ENCODE data around the gene CBARP. TPM values are rescaled to one million over a fixed set of nuclear protein-coding genes. Genes with fewer than 3 reads are reported as not detected.
"Not testable (repeated sequence)": the region's sequence is repeated elsewhere in the genome, so short reads cannot be mapped to it uniquely, and the experiment has no call there.

The CBARP gene
- total RNA-seq, 1 donor: 1.8 TPM

GRCh38 chr19:1206150-1206863, 31.5 kb downstream of the CBARP start:
- Histone ChIP-seq H3K27me3 (ENCODE audit: insufficient read depth, low read length) (no peaks in the 10 kb centered on the region), H3K4me1 (ENCODE audit: insufficient read depth, low read length) (peaks cover 24% of the 10 kb centered on the region), H3K4me3 (ENCODE audit: insufficient read depth, low read length) (peak overlapping the region; percentile 90), H4K20me1 (ENCODE audit: insufficient read depth, low read length) (peaks cover 20% of the 10 kb centered on the region), H3K9me3 (ENCODE audit: low read depth, low read length) (no peaks in the 10 kb centered on the region), H3K36me3 (ENCODE audit: insufficient read depth, low read length) (peaks cover 12% of the 10 kb centered on the region), H3K4me2 (ENCODE audit: insufficient read depth, low read length) (peak overlapping the region; percentile 98), H3K27ac (ENCODE audit: low read depth, low read length) (peak overlapping the region; percentile 79), H2AFZ (ENCODE audit: low read length) (no peak overlapping the region), H3K79me2 (ENCODE audit: insufficient read depth, low read length) (peaks cover 50% of the 10 kb centered on the region)
- TF ChIP-seq CTCF (IDR thresholded peaks at IDR 0.05; ENCODE audit: extremely low read depth, low read depth, low read length): no peak
- no peak for DNase-seq (ENCODE audit: insufficient read length, low spot score, missing footprints)

GRCh38 chr19:1205114-1206099, 32.4 kb downstream of the CBARP start, which contains the start of gene STK11:
Gene STK11 (plus strand): TSS chr19:1205778. CDS start chr19:1206914, 1,136 bp downstream.
- Histone ChIP-seq H3K4me1 (ENCODE audit: insufficient read depth, low read length) (peaks cover 20% of the 10 kb centered on the region), H4K20me1 (ENCODE audit: insufficient read depth, low read length) (peaks cover 20% of the 10 kb centered on the region), H3K9me3 (ENCODE audit: low read depth, low read length) (no peaks in the 10 kb centered on the region), H3K79me2 (ENCODE audit: insufficient read depth, low read length) (peaks cover 41% of the 10 kb centered on the region), H3K36me3 (ENCODE audit: insufficient read depth, low read length) (peaks cover 10% of the 10 kb centered on the region), H3K4me2 (ENCODE audit: insufficient read depth, low read length) (peak within 1 kb of the TSS; percentile 98), H3K27me3 (ENCODE audit: insufficient read depth, low read length) (no peaks in the 10 kb centered on the region), H3K27ac (ENCODE audit: low read depth, low read length) (peak within 1 kb of the TSS; percentile 79), H3K4me3 (ENCODE audit: insufficient read depth, low read length) (peak within 1 kb of the TSS; percentile 90), H2AFZ (ENCODE audit: low read length) (peak within 1 kb of the TSS; percentile 77)
- peak; percentile 100 for DNase-seq (ENCODE audit: insufficient read length, low spot score, missing footprints)
- TF ChIP-seq CTCF (IDR thresholded peaks at IDR 0.05; ENCODE audit: extremely low read depth, low read depth, low read length): no peak

DNA sequence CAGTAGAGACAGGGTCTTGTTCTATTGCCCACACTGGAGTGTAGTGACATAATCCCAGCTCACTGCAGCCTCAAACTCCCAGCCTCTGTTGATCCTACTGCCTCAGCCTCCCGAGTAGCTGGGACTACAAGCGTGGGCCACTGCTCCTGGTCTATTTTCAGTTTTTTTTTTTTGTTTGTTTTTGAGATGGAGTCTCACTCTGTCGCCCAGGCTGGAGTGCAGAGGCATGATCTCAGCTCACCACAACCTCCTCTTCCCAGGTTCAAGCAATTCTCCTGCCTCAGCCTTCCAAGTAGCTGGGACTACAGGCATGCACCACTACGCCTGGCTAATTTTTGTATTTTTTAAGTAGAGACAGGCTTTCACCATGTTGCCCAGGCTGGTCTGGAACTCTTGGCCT, 37.2 kb downstream of the CBARP start:
- not testable (repeated sequence) for H4K20me1 ChIP-seq (ENCODE audit: insufficient read depth, low read length); DNase-seq (ENCODE audit: insufficient read length, low spot score, missing footprints); H3K9me3 ChIP-seq (ENCODE audit: low read depth, low read length); H3K36me3 ChIP-seq (ENCODE audit: insufficient read depth, low read length); H3K79me2 ChIP-seq (ENCODE audit: insufficient read depth, low read length); H3K4me3 ChIP-seq (ENCODE audit: insufficient read depth, low read length); H3K27ac ChIP-seq (ENCODE audit: low read depth, low read length); H3K4me2 ChIP-seq (ENCODE audit: insufficient read depth, low read length); H2AFZ ChIP-seq (ENCODE audit: low read length); H3K27me3 ChIP-seq (ENCODE audit: insufficient read depth, low read length)
- peaks cover 11% of the 10 kb centered on the region for H3K4me1 ChIP-seq (ENCODE audit: insufficient read depth, low read length)

DNA sequence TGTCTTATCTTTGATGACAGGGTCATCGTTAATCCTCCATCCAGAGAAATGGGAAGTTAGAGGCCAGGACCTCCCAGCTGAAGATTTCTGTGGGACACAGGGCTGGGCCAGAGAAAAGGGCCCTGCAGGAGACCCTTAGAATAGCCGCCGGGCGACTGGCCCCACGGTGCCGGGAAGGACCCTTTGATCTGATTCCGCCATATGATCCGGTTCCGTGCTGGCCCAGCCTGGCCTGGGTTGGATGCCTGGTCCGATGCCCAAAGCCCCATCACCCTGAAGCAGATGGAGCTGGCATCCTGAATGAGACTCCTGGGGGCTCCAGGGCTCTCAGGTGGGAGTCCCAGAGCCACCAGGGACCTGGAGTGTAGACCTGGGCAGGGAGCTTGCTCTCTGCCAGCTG, 38.3 kb downstream of the CBARP start:
- no peaks in the 10 kb centered on the region for H3K27me3 ChIP-seq (ENCODE audit: insufficient read depth, low read length)
- H3K27ac ChIP-seq (ENCODE audit: low read depth, low read length): no peak overlapping the region
- DNase-seq (ENCODE audit: insufficient read length, low spot score, missing footprints): peak; percentile 59
- no peaks in the 10 kb centered on the region for H4K20me1 ChIP-seq (ENCODE audit: insufficient read depth, low read length)
- H3K4me1 ChIP-seq (ENCODE audit: insufficient read depth, low read length): peaks cover 7% of the 10 kb centered on the region
- H3K79me2 ChIP-seq (ENCODE audit: insufficient read depth, low read length): no peaks in the 10 kb centered on the region
- no peak overlapping the region for H3K4me3 ChIP-seq (ENCODE audit: insufficient read depth, low read length)
- no peaks in the 10 kb centered on the region for H3K9me3 ChIP-seq (ENCODE audit: low read depth, low read length)
- no peaks in the 10 kb centered on the region for H3K36me3 ChIP-seq (ENCODE audit: insufficient read depth, low read length)
- H2AFZ ChIP-seq (ENCODE audit: low read length): no peak overlapping the region
- no peak overlapping the region for H3K4me2 ChIP-seq (ENCODE audit: insufficient read depth, low read length)
- TF ChIP-seq CTCF (IDR thresholded peaks at IDR 0.05; ENCODE audit: extremely low read depth, low read depth, low read length): no peak

All from osteoblast (primary cell).